ENCODE results near the gene MYBPC2. TPM values are rescaled to one million over a fixed set of nuclear protein-coding genes. Genes with fewer than 3 reads are reported as not detected.
"Not testable (repeated sequence)": the region's sequence is repeated elsewhere in the genome, so short reads cannot be mapped to it uniquely, and the experiment has no call there.

The MYBPC2 gene
- total RNA-seq, 6 experiments from 2014 or later, result 0.12 to 0.56 (median 0.30) TPM; not detected in 3

GRCh38 chr19:50435627-50436026, 2.9 kb downstream of the MYBPC2 start:
- TF ChIP-seq POLR2A (IDR thresholded peaks at IDR 0.05) (no peak), CTCF (IDR thresholded peaks at IDR 0.05) (no peak)
- intact Hi-C loops (cut with DNase I), result no loop called here
- H3K27ac ChIP-seq, result no peak overlapping the region
- no peaks in the 10 kb centered on the region for H3K27me3 ChIP-seq
- ATAC-seq (no peak), DNase-seq (no peak)
- 68% methylated on average over 4 of the region's 12 CpGs for WGBS (ENCODE audit: insufficient coverage, low coverage, low lambda C conversion rate, missing lambda C conversion rate)
- H3K4me1 ChIP-seq, result peaks cover 0 to 11% (median 2%) of the 10 kb centered on the region in 4 donors
- no peak overlapping the region for H3K4me3 ChIP-seq
- no peaks in the 10 kb centered on the region for H3K9me3 ChIP-seq
- no peaks in the 10 kb centered on the region for H3K36me3 ChIP-seq

GRCh38 chr19:50437862-50438449, 5.3 kb downstream of the MYBPC2 start:
- H3K4me1 ChIP-seq, result no peaks in the 10 kb centered on the region
- no peak overlapping the region for H3K27ac ChIP-seq
- ATAC-seq (no peak), DNase-seq (no peak)
- no peak overlapping the region for H3K4me3 ChIP-seq
- TF ChIP-seq POLR2A (IDR thresholded peaks at IDR 0.05) (no peak), CTCF (IDR thresholded peaks at IDR 0.05) (no peak)
- WGBS (ENCODE audit: insufficient coverage, low coverage, low lambda C conversion rate, missing lambda C conversion rate), result 76% methylated on average over 5 of the region's 5 CpGs
- intact Hi-C loops (cut with DNase I), result no loop called here
- no peaks in the 10 kb centered on the region for H3K9me3 ChIP-seq
- H3K27me3 ChIP-seq, result no peaks in the 10 kb centered on the region
- no peaks in the 10 kb centered on the region for H3K36me3 ChIP-seq

GRCh38 chr19:50439130-50439529, 6.4 kb downstream of the MYBPC2 start:
- H3K36me3 ChIP-seq; DNase-seq; intact Hi-C loops (cut with DNase I); H3K27ac ChIP-seq; H3K4me1 ChIP-seq; H3K9me3 ChIP-seq; ATAC-seq; H3K27me3 ChIP-seq; H3K4me3 ChIP-seq: not testable (repeated sequence)
- 60% methylated on average over 2 of the region's 2 CpGs for WGBS (ENCODE audit: insufficient coverage, low coverage, low lambda C conversion rate, missing lambda C conversion rate)

GRCh38 chr19:50444059-50444458, 11.4 kb downstream of the MYBPC2 start:
- intact Hi-C loops (cut with DNase I), result no loop called here
- Histone ChIP-seq H3K9me3 (no peaks in the 10 kb centered on the region), H3K4me3 (no peak overlapping the region), H3K36me3 (no peaks in the 10 kb centered on the region), H3K4me1 (no peaks in the 10 kb centered on the region), H3K27me3 (no peaks in the 10 kb centered on the region), H3K27ac (no peak overlapping the region)
- DNase-seq (no peak), ATAC-seq (no peak)
- TF ChIP-seq POLR2A (IDR thresholded peaks at IDR 0.05), result no peak
- 42% methylated on average over 1 of the region's 1 CpG for WGBS (ENCODE audit: insufficient coverage, low coverage, low lambda C conversion rate, missing lambda C conversion rate)

- intact Hi-C loops (cut with DNase I), result no loop called here
These were observed 14.4 kb downstream of the MYBPC2 start for GRCh38 chr19:50447053-50447452.

More at GRCh38 chr19:50447053-50447452, 14.4 kb downstream of the MYBPC2 start:
- H3K27ac ChIP-seq, result no peak overlapping the region
- TF ChIP-seq CTCF (IDR thresholded peaks at IDR 0.05) (no peak), POLR2A (IDR thresholded peaks at IDR 0.05) (no peak)
- no peaks in the 10 kb centered on the region for H3K4me1 ChIP-seq
- H3K36me3 ChIP-seq, result no peaks in the 10 kb centered on the region
- H3K9me3 ChIP-seq, result no peaks in the 10 kb centered on the region
- no peak overlapping the region for H3K4me3 ChIP-seq
- H3K27me3 ChIP-seq, result no peaks in the 10 kb centered on the region
- DNase-seq, result no peak
- no peak for ATAC-seq
- WGBS (ENCODE audit: insufficient coverage, low coverage, low lambda C conversion rate, missing lambda C conversion rate), result 71% methylated on average over 3 of the region's 5 CpGs

Data from right lobe of liver (tissue), 6 donors.